ENCODE data around the gene HS6ST3.

Gene HS6ST3

GRCh38 chr13:96159725-96160124 is 69.8 kb downstream of the HS6ST3 start:
- Histone ChIP-seq H2AFZ (ENCODE audit: low read depth, low read length) (no peak overlapping the region), H3K79me2 (ENCODE audit: low read length) (no peaks in the 10 kb centered on the region), H3K4me3 (ENCODE audit: low read length) (no peak overlapping the region), H3K9ac (ENCODE audit: low read length) (no peak overlapping the region), H4K20me1 (ENCODE audit: insufficient read depth, low read length) (no peaks in the 10 kb centered on the region), H3K4me1 (ENCODE audit: low read length) (no peaks in the 10 kb centered on the region), H3K27ac (ENCODE audit: low read length) (no peak overlapping the region), H3K9me3 (ENCODE audit: insufficient read depth, low read length) (no peaks in the 10 kb centered on the region), H3K27me3 (ENCODE audit: low read depth, low read length) (no peaks in the 10 kb centered on the region), H3K36me3 (replicated peaks; ENCODE audit: low read depth, low read length) (no peaks in the 10 kb centered on the region), H3K4me2 (ENCODE audit: low read length) (no peak overlapping the region)
- TF ChIP-seq CTCF (IDR thresholded peaks at IDR 0.05; ENCODE audit: low read depth, low read length) = no peak
- TF ChIP-seq EZH2phosphoT487 (IDR thresholded peaks at IDR 0.05; ENCODE audit: low read depth) = no peak

GRCh38 chr13:96161141-96161540 is 71.2 kb downstream of the HS6ST3 start:
- Histone ChIP-seq H3K36me3 (replicated peaks; ENCODE audit: low read depth, low read length) (no peaks in the 10 kb centered on the region), H3K27me3 (ENCODE audit: low read depth, low read length) (no peaks in the 10 kb centered on the region), H2AFZ (ENCODE audit: low read depth, low read length) (no peak overlapping the region), H3K4me1 (ENCODE audit: low read length) (no peaks in the 10 kb centered on the region), H3K9ac (ENCODE audit: low read length) (no peak overlapping the region), H3K79me2 (ENCODE audit: low read length) (no peaks in the 10 kb centered on the region), H3K4me2 (ENCODE audit: low read length) (no peak overlapping the region), H3K9me3 (ENCODE audit: insufficient read depth, low read length) (no peaks in the 10 kb centered on the region), H3K27ac (ENCODE audit: low read length) (no peak overlapping the region), H4K20me1 (ENCODE audit: insufficient read depth, low read length) (no peaks in the 10 kb centered on the region), H3K4me3 (ENCODE audit: low read length) (no peak overlapping the region)
- TF ChIP-seq CTCF (IDR thresholded peaks at IDR 0.05; ENCODE audit: low read depth, low read length) (no peak), EZH2phosphoT487 (IDR thresholded peaks at IDR 0.05; ENCODE audit: low read depth) (no peak)

DNA sequence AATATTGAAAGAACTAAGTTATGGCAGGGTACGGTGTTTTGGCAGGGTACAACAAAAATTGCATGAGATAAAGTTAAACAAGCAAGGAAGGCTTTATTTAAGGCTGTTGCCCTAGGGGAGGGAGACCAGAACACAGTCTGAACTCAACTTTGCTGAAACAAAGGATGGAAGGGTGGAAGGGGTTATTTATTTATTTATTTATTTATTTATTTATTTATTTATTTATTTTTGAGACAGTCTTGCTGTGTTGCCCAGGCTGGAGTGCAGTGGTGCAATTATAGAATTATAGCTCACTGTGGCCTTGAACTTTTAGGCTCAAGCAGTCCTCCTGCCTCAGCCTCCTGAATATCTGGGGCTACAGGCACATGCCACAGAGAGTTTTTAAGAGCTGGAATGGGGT is 75.9 kb downstream of the HS6ST3 start:
- H3K4me2 ChIP-seq (ENCODE audit: low read length) = no peak overlapping the region
- H3K36me3 ChIP-seq (replicated peaks; ENCODE audit: low read depth, low read length) = no peaks in the 10 kb centered on the region
- H3K4me3 ChIP-seq (ENCODE audit: low read length) = no peak overlapping the region
- H2AFZ ChIP-seq (ENCODE audit: low read depth, low read length) = no peak overlapping the region
- H3K9me3 ChIP-seq (ENCODE audit: insufficient read depth, low read length) = no peaks in the 10 kb centered on the region
- no peak for TF ChIP-seq CTCF (IDR thresholded peaks at IDR 0.05; ENCODE audit: low read depth, low read length)
- no peak for TF ChIP-seq EZH2phosphoT487 (IDR thresholded peaks at IDR 0.05; ENCODE audit: low read depth)
- H3K9ac ChIP-seq (ENCODE audit: low read length) = no peak overlapping the region
- no peaks in the 10 kb centered on the region for H3K79me2 ChIP-seq (ENCODE audit: low read length)
- no peaks in the 10 kb centered on the region for H3K27me3 ChIP-seq (ENCODE audit: low read depth, low read length)
- H4K20me1 ChIP-seq (ENCODE audit: insufficient read depth, low read length) = no peaks in the 10 kb centered on the region
- H3K27ac ChIP-seq (ENCODE audit: low read length) = no peak overlapping the region
- H3K4me1 ChIP-seq (ENCODE audit: low read length) = no peaks in the 10 kb centered on the region

- Histone ChIP-seq H4K20me1 (ENCODE audit: insufficient read depth, low read length) (no peaks in the 10 kb centered on the region), H3K4me3 (ENCODE audit: low read length) (no peak overlapping the region), H3K4me2 (ENCODE audit: low read length) (no peak overlapping the region), H3K27ac (ENCODE audit: low read length) (no peak overlapping the region), H2AFZ (ENCODE audit: low read depth, low read length) (no peak overlapping the region), H3K27me3 (ENCODE audit: low read depth, low read length) (no peaks in the 10 kb centered on the region), H3K36me3 (replicated peaks; ENCODE audit: low read depth, low read length) (no peaks in the 10 kb centered on the region), H3K9ac (ENCODE audit: low read length) (no peak overlapping the region), H3K9me3 (ENCODE audit: insufficient read depth, low read length) (no peaks in the 10 kb centered on the region), H3K4me1 (ENCODE audit: low read length) (no peaks in the 10 kb centered on the region), H3K79me2 (ENCODE audit: low read length) (no peaks in the 10 kb centered on the region)
- no peak for TF ChIP-seq EZH2phosphoT487 (IDR thresholded peaks at IDR 0.05; ENCODE audit: low read depth)
- TF ChIP-seq CTCF (IDR thresholded peaks at IDR 0.05; ENCODE audit: low read depth, low read length) = no peak
Observed at GRCh38 chr13:96172066-96172465, 82.2 kb downstream of the HS6ST3 start.

All from OCI-LY3 (cell line).